Endothelial cell of umbilical vein (primary cell): ENCODE data around the gene TLX3. TPM values are rescaled to one million over a fixed set of nuclear protein-coding genes. Genes with fewer than 3 reads are reported as not detected.

Experiments used
- BruUV-seq: library from RNA; stranded (reverse); fragments of 400-500 nt; replicated peaks from 2 replicates; lab custom pipeline; 2021; lab: Mats Ljungman, UMichigan
- CTCF ChIA-PET: fragments of 300-600, 350-600 bp; sonication (Branson Sonifier 250); formaldehyde crosslinking; loops from one replicate; lab custom pipeline; 2021; ENCODE audit warnings: antibody characterized with exemption, inconsistent platforms; lab: Charles Lee
- POLR2A ChIA-PET: fragments of 300-600, 350-600 bp; sonication (Branson Sonifier 250); formaldehyde crosslinking; loops from one replicate; lab custom pipeline; 2021; ENCODE audit warnings: antibody characterized with exemption, inconsistent platforms; lab: Charles Lee
- DNase-seq: peaks from one replicate; pipeline ENCODE4 v3.0.0-alpha.2; 2011; ENCODE audit warnings: low read depth, low spot score
- FAIRE-seq: peaks from 2 replicates; lab custom pipeline; 2011; peaks lifted over from hg19 to GRCh38; lab: Jason Lieb, UNC
- H2AFZ ChIP-seq: 2 replicates; pipeline ENCODE4 v1.6.0; 2012; ENCODE audit warnings: low read depth, low read length, control low read depth, inconsistent platforms
- H3K27ac ChIP-seq: 2 replicates; pipeline ENCODE4 v1.5.1; 2011; ENCODE audit warnings: low read depth, mild to moderate bottlenecking, control low read depth, low read length, moderate library complexity; ENCODE audit not compliant: insufficient read depth
- H3K27me3 ChIP-seq, 2 experiments: 2 replicates each; pipeline versions ENCODE4 v1.6.0 to v1.6.1; 2011; ENCODE audit warnings: low read length in 2 of 2, mixed read lengths in 1 of 2; ENCODE audit not compliant: control insufficient read depth in 2 of 2, insufficient read depth in 2 of 2
- H3K36me3 ChIP-seq, 2 experiments: 2 replicates in 1 of 2; 3 replicates in 1 of 2; pipeline ENCODE4 v1.5.1; 2011; ENCODE audit warnings: low read length in 2 of 2, mild to moderate bottlenecking in 1 of 2, moderate library complexity in 1 of 2; ENCODE audit not compliant: control insufficient read depth in 2 of 2, insufficient read depth in 2 of 2; ENCODE audit errors: extremely low read depth in 1 of 2
- H3K4me1 ChIP-seq: 3 replicates; pipeline ENCODE4 v1.5.1; 2011; ENCODE audit warnings: mild to moderate bottlenecking, low read length; ENCODE audit not compliant: control insufficient read depth, insufficient read depth; ENCODE audit errors: extremely low read depth
- H3K4me2 ChIP-seq: 2 replicates; pipeline ENCODE4 v1.6.1; 2011; ENCODE audit warnings: low read length, control low read depth, mixed read lengths; ENCODE audit not compliant: insufficient read depth
- H3K4me3 ChIP-seq, 3 experiments: fragments of 200-600 bp in 1 of 3; sonication (generic), shearing (Covaris generic) in 1 of 3; replicated peaks in 1 of 3; 2 replicates each; pipeline ENCODE4 v1.5.1; 2011 to 2016; ENCODE audit warnings: control low read depth in 3 of 3, low read length in 3 of 3, mild to moderate bottlenecking in 2 of 3, inconsistent platforms in 1 of 3, low read depth in 1 of 3, moderate library complexity in 1 of 3; ENCODE audit not compliant: insufficient read depth in 1 of 3
- H3K79me2 ChIP-seq: 2 replicates; pipeline ENCODE4 v1.6.0; 2012; ENCODE audit warnings: low read length, inconsistent platforms; ENCODE audit not compliant: control insufficient read depth, insufficient read depth
- H3K9ac ChIP-seq: replicated peaks from 2 replicates; pipeline ENCODE3; 2011; ENCODE audit warnings: low read length, control low read depth; ENCODE audit not compliant: insufficient read depth; ENCODE audit errors: extremely low read depth
- H3K9me1 ChIP-seq: replicated peaks from 3 replicates; pipeline ENCODE4 v1.6.0; 2011; ENCODE audit warnings: mild to moderate bottlenecking, low read length; ENCODE audit not compliant: control insufficient read depth, insufficient read depth; ENCODE audit errors: extremely low read depth
- H3K9me3 ChIP-seq: replicated peaks from 2 replicates; pipeline ENCODE4 v1.5.1; 2012; ENCODE audit warnings: low read length, inconsistent platforms; ENCODE audit not compliant: control insufficient read depth, insufficient read depth
- H4K20me1 ChIP-seq: replicated peaks from 2 replicates; pipeline ENCODE3; 2011; ENCODE audit warnings: mild to moderate bottlenecking, low read length; ENCODE audit not compliant: control insufficient read depth, insufficient read depth; ENCODE audit errors: extremely low read depth
- EZH2 ChIP-seq: IDR thresholded peaks from 2 replicates; pipeline ENCODE4 v1.6.1; 2012; ENCODE audit warnings: borderline replicate concordance, low read depth, mild to moderate bottlenecking, moderate library complexity, low read length, inconsistent platforms; ENCODE audit not compliant: severe bottlenecking
- FOS ChIP-seq: IDR thresholded peaks from 2 replicates; pipeline ENCODE4 v1.6.1; 2011; ENCODE audit warnings: mild to moderate bottlenecking, low read length, moderate library complexity, borderline replicate concordance; ENCODE audit not compliant: insufficient read depth
- GATA2 ChIP-seq: IDR thresholded peaks from 2 replicates; pipeline ENCODE4 v1.7.0; 2011; ENCODE audit warnings: low read depth, mild to moderate bottlenecking, moderate library complexity, mixed read lengths, low read length; ENCODE audit not compliant: insufficient read length, insufficient read depth
- JUN ChIP-seq: IDR thresholded peaks from 2 replicates; pipeline ENCODE4 v1.6.1; 2011; ENCODE audit warnings: borderline replicate concordance, low read depth; ENCODE audit not compliant: insufficient read length, insufficient read depth
- MYC ChIP-seq: IDR thresholded peaks from one replicate; pipeline ENCODE4 v1.6.1; 2011; ENCODE audit warnings: mild to moderate bottlenecking, low read depth, low read length
- POLR2A ChIP-seq: IDR thresholded peaks from 2 replicates; pipeline ENCODE4 v1.6.1; 2012; ENCODE audit warnings: low read depth, mild to moderate bottlenecking, control low read depth, low read length
- POLR2AphosphoS5 ChIP-seq: IDR thresholded peaks from 2 replicates; pipeline ENCODE4 v1.6.1; 2012; ENCODE audit warnings: low read depth, mild to moderate bottlenecking, control low read depth, low read length, moderate library complexity; ENCODE audit not compliant: insufficient read depth
- dilution Hi-C: fragments of 300-500 bp; cut with MboI; formaldehyde crosslinking; loops from one replicate; pipeline ENCODE4 v1.15.0; 2019; ENCODE audit warnings: low sequenced_read_pairs; ENCODE audit not compliant: extremely low pct_ligation_motif_present
- intact Hi-C: fragments of 100-400 bp; cut with micrococcal nuclease; formaldehyde crosslinking; loops from one replicate; pipeline ENCODE4 v1.10.0; 2022
- polyA plus RNA-seq, 4 experiments: library from polyadenylated mRNA; depleted of rRNA in 3 of 4; stranded (reverse) in 3 of 4; unstranded in 1 of 4; fragments of >200 nt; gene quantifications; 2 replicates each; pipeline versions ENCODE4 v1.2.1 to v1.2.3, GENCODE V29; 2011 to 2012; ENCODE audit warnings: missing spikeins in 1 of 4
- total RNA-seq: library from RNA; stranded (reverse); gene quantifications from 2 replicates; pipeline ENCODE4 v1.2.3, GENCODE V29; 2021
- TF ChIP-seq, protein P1 (sequence below), 2 donors: IDR thresholded peaks; 1 replicate in 1 of 2; 2 replicates in 1 of 2; pipeline ENCODE4 v1.5.1; 2011; ENCODE audit warnings: low read length in 2 of 2, mild to moderate bottlenecking in 2 of 2, moderate library complexity in 2 of 2, control low read depth in 1 of 2, inconsistent platforms in 1 of 2, low read depth in 1 of 2; ENCODE audit not compliant: insufficient read depth in 1 of 2; ENCODE audit errors: extremely low read depth in 1 of 2
- TF ChIP-seq, protein P2 (sequence below): IDR thresholded peaks from 2 replicates; pipeline ENCODE4 v1.6.1; 2011; ENCODE audit not compliant: insufficient read depth, insufficient read length

Gene TLX3
- total and polyA plus RNA-seq, 2 donors (not counting 3 experiments of a cell fraction or from before 2014, with no cell fraction given), result not detected

DNA sequence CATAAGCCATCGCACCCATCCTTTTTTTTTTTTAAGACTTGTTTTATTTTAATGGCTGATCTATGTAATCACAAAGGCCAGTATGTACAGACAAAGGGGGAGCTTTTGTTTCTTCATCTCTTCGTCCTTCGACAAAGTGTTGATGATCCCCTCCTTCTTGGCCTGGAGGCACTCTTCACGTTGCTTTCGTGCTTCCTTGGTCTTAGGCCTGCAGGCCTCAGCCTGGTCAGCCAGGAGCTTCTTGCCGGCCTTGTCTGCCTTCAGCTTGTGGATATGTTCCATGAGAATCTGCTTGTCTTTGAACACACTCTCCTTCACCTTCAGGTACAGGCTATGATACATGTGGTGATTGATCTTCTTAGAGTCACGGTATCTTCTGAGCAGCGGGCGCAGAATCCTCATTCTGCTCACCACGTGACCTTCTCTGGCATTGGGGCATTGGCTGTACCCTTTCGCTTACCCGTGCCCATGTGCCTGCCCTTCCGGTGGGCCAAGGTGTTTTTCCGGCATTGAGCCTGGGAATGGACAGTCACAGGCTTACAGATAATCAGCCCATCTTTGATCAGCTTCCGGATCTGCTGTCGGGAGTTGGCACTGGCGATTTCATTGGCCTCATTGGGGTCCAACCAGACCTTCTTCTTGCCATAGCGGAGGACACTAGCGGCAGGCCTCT is 36.0 kb downstream of the TLX3 start:
- FAIRE-seq, result no peak
- no TSS peak for BruUV-seq
- CTCF ChIA-PET, result interaction anchor here (1.6 to 12.0 kb wide), 3 partner anchors 138 to 536 kb away, joined by 5 to 301 read pairs (median 31); no protein-coding TSS in a partner anchor

More for the DNA sequence above, 36.0 kb downstream of the TLX3 start:
- Histone ChIP-seq H3K4me2 (no peak overlapping the region), H3K9ac (no peak overlapping the region), H3K27ac (no peak overlapping the region), H3K9me3 (no peaks in the 10 kb centered on the region), H3K27me3 (no peaks in the 10 kb centered on the region), H2AFZ (no peak overlapping the region), H3K4me1 (no peaks in the 10 kb centered on the region), H3K36me3 (no peaks in the 10 kb centered on the region), H3K4me3 (no peak overlapping the region), H3K79me2 (no peaks in the 10 kb centered on the region), H4K20me1 (no peaks in the 10 kb centered on the region), H3K9me1 (no peaks in the 10 kb centered on the region)
- DNase-seq, result no peak
- POLR2A ChIA-PET, result no interaction called here
- intact Hi-C loops (no loop called here), dilution Hi-C loops (no loop called here)
- TF ChIP-seq, protein P1, sequence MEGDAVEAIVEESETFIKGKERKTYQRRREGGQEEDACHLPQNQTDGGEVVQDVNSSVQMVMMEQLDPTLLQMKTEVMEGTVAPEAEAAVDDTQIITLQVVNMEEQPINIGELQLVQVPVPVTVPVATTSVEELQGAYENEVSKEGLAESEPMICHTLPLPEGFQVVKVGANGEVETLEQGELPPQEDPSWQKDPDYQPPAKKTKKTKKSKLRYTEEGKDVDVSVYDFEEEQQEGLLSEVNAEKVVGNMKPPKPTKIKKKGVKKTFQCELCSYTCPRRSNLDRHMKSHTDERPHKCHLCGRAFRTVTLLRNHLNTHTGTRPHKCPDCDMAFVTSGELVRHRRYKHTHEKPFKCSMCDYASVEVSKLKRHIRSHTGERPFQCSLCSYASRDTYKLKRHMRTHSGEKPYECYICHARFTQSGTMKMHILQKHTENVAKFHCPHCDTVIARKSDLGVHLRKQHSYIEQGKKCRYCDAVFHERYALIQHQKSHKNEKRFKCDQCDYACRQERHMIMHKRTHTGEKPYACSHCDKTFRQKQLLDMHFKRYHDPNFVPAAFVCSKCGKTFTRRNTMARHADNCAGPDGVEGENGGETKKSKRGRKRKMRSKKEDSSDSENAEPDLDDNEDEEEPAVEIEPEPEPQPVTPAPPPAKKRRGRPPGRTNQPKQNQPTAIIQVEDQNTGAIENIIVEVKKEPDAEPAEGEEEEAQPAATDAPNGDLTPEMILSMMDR (IDR thresholded peaks at IDR 0.05; ENCODE audit: extremely low read depth in 1 of 2, insufficient read depth in 1 of 2, low read depth in 1 of 2, low read length in 2 of 2), result no peak
- TF ChIP-seq EZH2 (no peak), GATA2 (no peak), MYC (no peak), FOS (no peak), JUN (no peak), POLR2AphosphoS5 (no peak), POLR2A (no peak)
- TF ChIP-seq, protein P2, sequence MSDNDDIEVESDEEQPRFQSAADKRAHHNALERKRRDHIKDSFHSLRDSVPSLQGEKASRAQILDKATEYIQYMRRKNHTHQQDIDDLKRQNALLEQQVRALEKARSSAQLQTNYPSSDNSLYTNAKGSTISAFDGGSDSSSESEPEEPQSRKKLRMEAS, result no peak
